Fibroblast of lung (primary cell): ENCODE measurements around the gene NFE2. TPM values are rescaled to one million over a fixed set of nuclear protein-coding genes. Genes with fewer than 3 reads are reported as not detected.
A peak's percentile ranks its signal among the peaks of the same experiment; 100 is the strongest.

Experiments used
- DNase-seq, 2 donors: peaks; one replicate each; pipeline versions ENCODE4 v3.0.0 to v3.0.0-alpha.2; 2010; ENCODE audit warnings: low read depth in 2 of 2
- H2AFZ ChIP-seq: 2 replicates; pipeline ENCODE4 v1.5.1; 2012; ENCODE audit warnings: low read length, control low read depth, inconsistent platforms
- H3K27ac ChIP-seq: 2 replicates; pipeline ENCODE4 v1.5.1; 2011; ENCODE audit warnings: low read length, control low read depth; ENCODE audit not compliant: insufficient read depth
- H3K27me3 ChIP-seq: 2 replicates; pipeline ENCODE4 v1.5.1; 2011; ENCODE audit warnings: mild to moderate bottlenecking, low read length; ENCODE audit not compliant: control insufficient read depth, insufficient read depth
- H3K36me3 ChIP-seq: 2 replicates; pipeline ENCODE4 v1.5.1; 2011; ENCODE audit warnings: low read length; ENCODE audit not compliant: control insufficient read depth, insufficient read depth
- H3K4me1 ChIP-seq: 2 replicates; pipeline ENCODE4 v1.5.1; 2011; ENCODE audit warnings: low read length; ENCODE audit not compliant: control insufficient read depth, insufficient read depth; ENCODE audit errors: extremely low read depth
- H3K4me2 ChIP-seq: 2 replicates; pipeline ENCODE4 v1.5.1; 2011; ENCODE audit warnings: low read length, control low read depth; ENCODE audit not compliant: insufficient read depth; ENCODE audit errors: extremely low read depth
- H3K4me3 ChIP-seq, 4 experiments: fragments of 200-600 bp in 1 of 4; sonication (generic) in 1 of 4; replicated peaks in 1 of 4; 2 replicates each; pipeline ENCODE4 v1.5.1; 2011 to 2016; ENCODE audit warnings: low read length in 4 of 4, low read depth in 3 of 4, mild to moderate bottlenecking in 3 of 4, control low read depth in 2 of 4, inconsistent platforms in 1 of 4, mixed read lengths in 1 of 4; ENCODE audit not compliant: insufficient read depth in 1 of 4; ENCODE audit errors: control extremely low read depth in 1 of 4
- H3K79me2 ChIP-seq: 2 replicates; pipeline ENCODE4 v1.5.1; 2012; ENCODE audit warnings: mild to moderate bottlenecking, low read length, inconsistent platforms; ENCODE audit not compliant: control insufficient read depth, insufficient read depth
- H3K9ac ChIP-seq: 2 replicates; pipeline ENCODE4 v1.5.1; 2011; ENCODE audit warnings: mild to moderate bottlenecking, low read length, control low read depth; ENCODE audit not compliant: insufficient read depth
- H3K9me3 ChIP-seq: 2 replicates; pipeline ENCODE4 v1.5.1; 2012; ENCODE audit warnings: low read depth, low read length; ENCODE audit not compliant: control insufficient read depth, insufficient read depth
- H4K20me1 ChIP-seq: 2 replicates; pipeline ENCODE4 v1.5.1; 2011; ENCODE audit warnings: low read length; ENCODE audit not compliant: control insufficient read depth, insufficient read depth; ENCODE audit errors: extremely low read depth
- EZH2 ChIP-seq: IDR thresholded peaks from 2 replicates; pipeline ENCODE4 v1.5.1; 2012; ENCODE audit warnings: low read length, control low read depth, mild to moderate bottlenecking; ENCODE audit errors: missing control alignments
- polyA plus RNA-seq, 2 donors: library from polyadenylated mRNA; depleted of rRNA in 1 of 2; stranded (reverse) in 1 of 2; unstranded in 1 of 2; fragments of >200 nt; gene quantifications; 2 replicates each; pipeline ENCODE4 v1.2.1, GENCODE V29; 2011 to 2012; ENCODE audit warnings: missing spikeins in 1 of 2
- total RNA-seq: library from RNA; depleted of rRNA; stranded (reverse); fragments of >200 nt; gene quantifications from 2 replicates; pipeline ENCODE4 v1.2.1, GENCODE V29; 2014
- TF ChIP-seq, protein P1 (sequence below), 2 donors: IDR thresholded peaks in 1 of 2; conservative IDR thresholded peaks in 1 of 2; 1 replicate in 1 of 2; 2 replicates in 1 of 2; pipeline ENCODE4 v1.5.1; 2011 to 2012; ENCODE audit warnings: low read length in 2 of 2, control low read depth in 1 of 2, inconsistent platforms in 1 of 2, low read depth in 1 of 2, mild to moderate bottlenecking in 1 of 2

The NFE2 gene
- total and polyA plus RNA-seq, 2 donors (not counting 1 experiment from before 2014, with no cell fraction given): 0.17 to 0.34 TPM

DNA sequence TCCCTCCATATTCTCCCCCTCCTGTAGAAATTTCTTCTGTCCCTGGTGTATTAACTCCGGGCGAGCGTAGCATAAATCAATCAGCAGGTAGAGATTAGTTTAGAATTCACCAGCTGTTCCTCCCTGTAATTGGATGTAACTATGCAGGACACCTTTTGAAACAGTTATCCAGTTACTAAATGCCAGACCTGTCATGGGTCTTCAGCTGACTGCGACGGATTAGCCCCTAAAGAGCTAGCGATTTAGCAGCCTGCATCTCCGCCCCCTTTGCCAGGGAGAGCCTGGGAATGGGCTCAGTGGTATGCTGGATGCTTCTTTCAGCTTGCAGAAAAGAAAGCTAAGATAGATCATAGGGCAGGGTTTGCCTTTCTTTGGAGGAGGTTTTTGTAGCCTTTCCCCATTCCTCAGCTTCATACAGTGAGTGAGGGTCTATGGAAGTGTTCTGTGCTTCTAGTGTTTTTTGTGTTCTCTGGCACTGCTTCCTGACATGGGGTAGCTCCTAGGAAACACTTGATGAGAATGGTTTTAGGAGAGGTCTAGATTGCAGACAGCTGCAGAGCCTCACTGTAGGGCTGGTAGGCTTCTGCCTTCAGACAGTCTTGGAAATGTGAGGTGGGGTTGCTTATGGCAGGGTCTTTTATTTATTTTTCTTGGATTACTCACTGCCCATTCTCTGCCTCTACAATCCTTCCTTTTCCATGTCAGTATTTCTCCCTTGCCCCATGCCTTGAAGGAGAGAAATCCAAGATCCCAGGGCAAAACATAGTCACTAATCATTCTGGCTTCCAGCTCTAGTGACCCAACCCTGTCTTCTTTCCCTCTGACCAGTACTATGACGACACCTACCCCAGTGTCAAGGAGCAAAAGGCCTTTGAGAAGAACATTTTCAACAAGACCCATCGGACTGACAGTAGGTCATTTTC, 40.8 kb upstream of the NFE2 start:
- no peak overlapping the region for H3K27ac ChIP-seq
- H3K4me2 ChIP-seq: no peak overlapping the region
- no peak for TF ChIP-seq EZH2
- TF ChIP-seq, protein P1, sequence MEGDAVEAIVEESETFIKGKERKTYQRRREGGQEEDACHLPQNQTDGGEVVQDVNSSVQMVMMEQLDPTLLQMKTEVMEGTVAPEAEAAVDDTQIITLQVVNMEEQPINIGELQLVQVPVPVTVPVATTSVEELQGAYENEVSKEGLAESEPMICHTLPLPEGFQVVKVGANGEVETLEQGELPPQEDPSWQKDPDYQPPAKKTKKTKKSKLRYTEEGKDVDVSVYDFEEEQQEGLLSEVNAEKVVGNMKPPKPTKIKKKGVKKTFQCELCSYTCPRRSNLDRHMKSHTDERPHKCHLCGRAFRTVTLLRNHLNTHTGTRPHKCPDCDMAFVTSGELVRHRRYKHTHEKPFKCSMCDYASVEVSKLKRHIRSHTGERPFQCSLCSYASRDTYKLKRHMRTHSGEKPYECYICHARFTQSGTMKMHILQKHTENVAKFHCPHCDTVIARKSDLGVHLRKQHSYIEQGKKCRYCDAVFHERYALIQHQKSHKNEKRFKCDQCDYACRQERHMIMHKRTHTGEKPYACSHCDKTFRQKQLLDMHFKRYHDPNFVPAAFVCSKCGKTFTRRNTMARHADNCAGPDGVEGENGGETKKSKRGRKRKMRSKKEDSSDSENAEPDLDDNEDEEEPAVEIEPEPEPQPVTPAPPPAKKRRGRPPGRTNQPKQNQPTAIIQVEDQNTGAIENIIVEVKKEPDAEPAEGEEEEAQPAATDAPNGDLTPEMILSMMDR (conservative IDR thresholded peaks at IDR 0.05 in 1 of 2, IDR thresholded peaks at IDR 0.05 in 1 of 2; ENCODE audit: low read depth in 1 of 2, low read length in 2 of 2): no peak
- H4K20me1 ChIP-seq: no peaks in the 10 kb centered on the region
- no peaks in the 10 kb centered on the region for H3K27me3 ChIP-seq
- peaks cover 18% of the 10 kb centered on the region for H3K4me1 ChIP-seq
- H3K9me3 ChIP-seq: no peaks in the 10 kb centered on the region
- H2AFZ ChIP-seq: no peak overlapping the region
- H3K9ac ChIP-seq: no peak overlapping the region
- peak in 1 of 2 donors; percentile 84 for DNase-seq
- H3K4me3 ChIP-seq: no peak overlapping the region
- peaks cover 10% of the 10 kb centered on the region for H3K36me3 ChIP-seq
- peaks cover 19% of the 10 kb centered on the region for H3K79me2 ChIP-seq

DNA sequence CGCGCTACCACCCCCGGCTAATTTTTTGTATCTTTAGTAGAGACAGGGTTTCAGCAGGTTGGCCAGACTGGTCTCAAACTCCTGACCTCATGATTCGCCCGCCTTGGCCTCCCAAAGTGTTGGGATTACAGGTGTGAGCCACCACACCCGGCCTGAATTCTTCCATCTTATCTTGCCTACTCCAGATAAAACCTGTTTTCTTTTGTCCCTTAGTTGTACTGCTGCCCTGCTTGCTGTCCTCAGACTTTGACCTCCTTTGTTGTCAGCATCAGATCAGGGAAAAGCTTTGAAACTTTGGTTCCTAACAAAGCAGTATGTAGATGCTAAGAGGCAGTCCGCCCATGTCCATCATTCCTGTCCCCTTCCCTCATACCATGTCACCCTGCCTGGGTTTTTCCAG, 40.0 kb upstream of the NFE2 start:
- H3K9me3 ChIP-seq: no peaks in the 10 kb centered on the region
- no peak for DNase-seq
- H3K4me1 ChIP-seq: peaks cover 18% of the 10 kb centered on the region
- H2AFZ ChIP-seq: no peak overlapping the region
- H4K20me1 ChIP-seq: no peaks in the 10 kb centered on the region
- no peak overlapping the region for H3K27ac ChIP-seq
- H3K4me3 ChIP-seq: no peak overlapping the region
- H3K36me3 ChIP-seq: peaks cover 10% of the 10 kb centered on the region
- H3K27me3 ChIP-seq: no peaks in the 10 kb centered on the region
- H3K79me2 ChIP-seq: peaks cover 19% of the 10 kb centered on the region
- no peak for TF ChIP-seq EZH2
- TF ChIP-seq, protein P1 (conservative IDR thresholded peaks at IDR 0.05 in 1 of 2, IDR thresholded peaks at IDR 0.05 in 1 of 2; ENCODE audit: low read depth in 1 of 2, low read length in 2 of 2): no peak
- no peak overlapping the region for H3K4me2 ChIP-seq
- H3K9ac ChIP-seq: no peak overlapping the region

DNA sequence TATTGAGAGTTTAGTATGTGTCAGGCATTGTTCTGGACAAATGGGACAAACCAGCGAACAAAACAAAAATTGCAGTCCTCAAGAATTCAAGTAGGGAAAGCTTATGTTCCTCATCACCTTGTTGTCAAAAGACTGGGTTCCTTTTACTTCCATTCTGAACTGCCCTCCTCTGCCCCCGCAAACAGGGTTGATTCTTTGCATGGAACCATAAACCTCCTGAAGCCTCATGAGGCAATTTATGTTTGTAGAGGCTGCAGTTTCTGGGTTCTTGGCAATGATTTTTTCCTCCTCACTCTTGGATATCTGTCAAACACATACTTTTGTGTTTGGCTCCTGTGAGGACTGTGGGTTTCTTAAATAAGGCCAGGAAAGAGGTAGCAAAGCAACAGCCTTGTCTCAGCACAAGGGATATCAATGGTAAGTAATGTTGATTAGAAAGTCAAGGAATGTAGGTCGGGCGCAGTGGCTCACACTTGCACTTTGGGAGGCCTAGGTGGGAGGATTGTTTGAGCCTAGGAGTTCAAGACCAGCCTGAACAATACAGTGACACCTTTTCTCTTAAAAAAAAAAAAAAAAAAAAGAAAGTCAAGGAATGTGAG, 38.0 kb upstream of the NFE2 start:
- Histone ChIP-seq H3K4me3 (no peak overlapping the region), H3K4me2 (no peak overlapping the region), H3K27me3 (no peaks in the 10 kb centered on the region), H3K27ac (no peak overlapping the region), H3K4me1 (peaks cover 18% of the 10 kb centered on the region), H3K9me3 (no peaks in the 10 kb centered on the region), H3K9ac (no peak overlapping the region), H3K36me3 (peaks cover 6% of the 10 kb centered on the region), H4K20me1 (no peaks in the 10 kb centered on the region), H2AFZ (no peak overlapping the region), H3K79me2 (peaks cover 21% of the 10 kb centered on the region)
- TF ChIP-seq EZH2: no peak
- TF ChIP-seq, protein P1 (conservative IDR thresholded peaks at IDR 0.05 in 1 of 2, IDR thresholded peaks at IDR 0.05 in 1 of 2; ENCODE audit: low read depth in 1 of 2, low read length in 2 of 2): no peak
- DNase-seq: peak; percentile 34 to 82
